ENCODE results near the gene IZUMO4. TPM values are rescaled to one million over a fixed set of nuclear protein-coding genes. Genes with fewer than 3 reads are reported as not detected.

IZUMO4 gene
- polyA plus RNA-seq, 3 donors = 6.3 to 9.3 (median 8.6) TPM

DNA sequence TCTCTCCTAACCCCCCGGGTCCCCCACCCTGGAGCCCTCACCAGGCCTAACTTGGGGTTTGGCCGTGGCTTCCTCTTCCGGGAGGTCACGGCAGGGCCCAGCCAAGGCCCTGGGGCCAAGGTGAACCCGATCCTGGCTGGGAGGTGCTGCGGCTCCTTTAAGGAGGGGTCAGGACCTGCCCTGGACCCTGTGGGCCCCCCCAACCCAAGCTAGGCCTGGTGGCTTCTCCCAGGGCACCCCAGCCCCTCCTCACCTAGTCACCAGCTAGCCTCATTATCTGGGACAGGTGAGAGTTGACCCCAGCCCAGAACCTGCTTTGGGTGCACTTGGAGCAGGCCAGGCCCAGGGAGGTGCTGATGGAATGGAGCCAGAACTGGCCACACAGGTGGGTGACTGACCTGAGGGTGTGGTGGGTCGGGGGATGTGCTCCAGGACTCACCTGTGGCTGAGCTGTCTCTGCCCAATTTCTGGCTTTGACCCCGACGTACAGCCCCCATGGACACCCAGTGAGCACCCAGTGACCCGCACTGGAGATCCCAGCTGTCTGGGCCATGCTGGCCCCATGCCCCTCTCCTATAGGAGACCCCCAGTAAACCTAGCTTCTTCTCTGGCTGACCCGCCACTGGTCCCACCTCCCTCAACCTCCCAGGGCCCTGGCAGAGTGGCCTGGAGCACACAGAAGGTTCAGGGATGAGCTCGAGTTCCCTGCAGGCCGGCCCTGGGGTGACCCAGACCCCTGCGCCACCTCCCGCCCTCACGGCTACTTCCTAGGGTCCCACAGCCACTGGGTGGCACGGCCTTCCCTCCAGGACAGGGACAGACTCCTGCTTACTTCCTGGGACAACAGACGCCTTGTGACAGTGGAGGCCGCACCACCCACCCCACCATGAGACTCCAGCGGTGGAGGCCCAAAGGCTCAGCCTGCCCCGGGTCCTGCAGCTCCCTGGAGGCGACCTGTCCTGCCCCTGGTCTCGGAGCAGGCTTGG is 38.9 kb upstream of the IZUMO4 start:
- DNase-seq (ENCODE audit: extremely low read depth in 1 of 11, low read depth in 9 of 11, low spot score in 4 of 11) = no peak

DNA sequence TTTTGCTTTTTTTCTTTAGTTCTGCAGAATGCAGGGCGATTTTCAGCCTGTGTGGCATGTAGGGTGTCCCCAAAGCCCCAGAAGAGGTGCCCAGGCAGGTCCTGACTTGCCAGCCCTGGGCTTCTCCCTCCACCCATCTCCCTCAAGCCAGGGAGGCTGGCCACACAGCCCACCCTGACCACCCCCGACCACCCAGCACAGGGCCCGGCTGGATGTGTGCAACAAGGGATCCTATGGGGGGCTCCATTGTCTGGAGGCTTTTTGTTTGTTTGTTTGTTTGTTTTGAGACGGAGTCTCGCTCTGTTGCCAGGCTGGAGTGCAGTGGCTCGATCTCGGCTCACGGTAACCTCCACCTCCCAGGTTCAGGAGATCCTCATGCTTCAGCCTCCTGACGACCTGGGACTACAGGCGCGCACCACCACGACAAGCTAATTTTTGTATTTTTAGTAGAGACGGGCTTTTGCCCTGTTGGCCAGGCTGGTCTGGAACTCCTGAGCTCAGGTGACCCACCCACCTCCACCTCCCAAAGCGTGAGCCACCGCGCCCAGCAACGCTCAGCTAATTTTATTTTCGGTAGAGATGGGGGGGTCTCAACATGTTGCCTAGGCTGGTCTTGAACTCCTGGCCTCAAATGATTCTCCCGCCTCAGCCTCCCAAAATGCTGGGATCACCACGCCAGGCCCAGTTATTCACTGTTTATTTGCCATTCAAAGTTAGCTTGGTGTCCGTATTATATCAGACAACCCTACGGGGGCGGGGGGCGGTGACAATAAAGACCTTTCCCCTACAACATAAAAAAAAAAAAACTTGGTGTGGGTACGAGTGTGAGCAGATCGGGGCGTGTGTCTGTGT is 37.9 kb upstream of the IZUMO4 start:
- no peak for DNase-seq (ENCODE audit: extremely low read depth in 1 of 11, low read depth in 9 of 11, low spot score in 4 of 11)

DNA sequence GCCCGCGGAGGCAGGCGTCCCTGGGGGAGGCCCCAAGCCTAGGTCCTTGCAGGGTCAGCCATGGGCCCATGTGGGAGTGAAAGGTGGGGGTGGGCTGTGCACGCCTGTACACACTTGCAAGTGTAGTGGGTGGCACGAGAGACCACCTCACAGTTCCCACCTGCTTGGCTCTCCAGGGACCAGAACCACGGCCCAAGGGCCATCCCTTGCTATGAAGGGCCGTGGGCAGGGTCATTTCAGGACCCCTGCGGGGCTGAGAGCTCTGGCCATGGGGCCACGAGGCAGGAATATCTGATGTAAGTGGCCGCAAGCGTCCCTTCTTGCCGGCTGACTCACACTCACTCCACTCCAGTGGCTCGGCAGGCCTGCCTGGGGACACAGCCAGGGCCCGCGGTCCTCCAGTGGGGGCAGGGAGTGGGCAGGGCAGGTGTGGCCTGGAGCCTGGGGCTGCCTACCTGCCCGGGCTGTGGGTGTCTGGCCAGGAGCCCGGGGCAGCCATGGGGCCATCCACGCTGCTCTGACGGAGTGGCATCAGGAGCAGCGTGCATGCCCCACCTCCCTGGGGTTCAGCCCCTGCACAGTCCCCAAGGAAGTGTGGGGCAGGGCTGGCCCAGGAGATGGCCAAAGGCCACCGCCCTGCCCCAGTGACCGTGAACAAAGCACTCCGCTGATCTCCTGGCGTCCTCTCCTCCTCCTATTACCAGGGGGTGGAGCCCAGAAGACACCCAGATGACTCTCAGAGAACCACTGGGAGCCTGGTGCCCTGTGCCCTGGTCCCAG is 37.1 kb upstream of the IZUMO4 start:
- DNase-seq (ENCODE audit: extremely low read depth in 1 of 11, low read depth in 9 of 11, low spot score in 4 of 11) = no peak

DNA sequence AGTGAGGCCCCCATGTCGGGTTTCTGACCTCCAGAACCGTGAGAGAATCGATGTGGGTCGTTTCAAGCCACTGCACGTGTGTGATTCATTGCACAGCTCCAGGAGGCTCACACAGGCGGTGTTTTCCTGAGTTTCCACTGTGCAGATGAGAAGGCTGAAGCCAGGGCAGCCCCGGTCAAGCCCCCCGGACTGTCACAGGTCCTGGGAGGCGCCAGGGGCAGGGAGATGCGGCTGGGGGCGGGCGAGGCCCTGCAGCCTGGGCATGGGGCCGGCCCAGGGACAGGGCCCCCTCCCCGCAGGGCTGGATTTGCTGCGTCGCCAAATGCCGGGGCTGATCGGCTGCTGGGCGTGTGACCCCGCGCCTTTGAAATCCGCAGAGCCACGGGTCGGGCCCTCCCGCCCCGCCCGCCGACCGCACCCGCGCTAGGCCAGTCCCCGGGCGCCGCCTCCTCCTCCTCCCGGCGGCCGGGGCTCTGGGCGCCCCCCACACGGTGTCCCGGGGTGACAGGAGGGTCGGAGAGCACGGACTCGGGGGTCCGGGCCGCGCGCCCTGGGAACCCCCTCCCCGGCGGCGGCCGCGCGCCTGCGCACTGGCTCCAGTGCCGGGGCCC is 35.7 kb upstream of the IZUMO4 start:
- peak in 2 of 11 donors; percentile 59 to 60 for DNase-seq (ENCODE audit: extremely low read depth in 1 of 11, low read depth in 9 of 11, low spot score in 4 of 11)

DNA sequence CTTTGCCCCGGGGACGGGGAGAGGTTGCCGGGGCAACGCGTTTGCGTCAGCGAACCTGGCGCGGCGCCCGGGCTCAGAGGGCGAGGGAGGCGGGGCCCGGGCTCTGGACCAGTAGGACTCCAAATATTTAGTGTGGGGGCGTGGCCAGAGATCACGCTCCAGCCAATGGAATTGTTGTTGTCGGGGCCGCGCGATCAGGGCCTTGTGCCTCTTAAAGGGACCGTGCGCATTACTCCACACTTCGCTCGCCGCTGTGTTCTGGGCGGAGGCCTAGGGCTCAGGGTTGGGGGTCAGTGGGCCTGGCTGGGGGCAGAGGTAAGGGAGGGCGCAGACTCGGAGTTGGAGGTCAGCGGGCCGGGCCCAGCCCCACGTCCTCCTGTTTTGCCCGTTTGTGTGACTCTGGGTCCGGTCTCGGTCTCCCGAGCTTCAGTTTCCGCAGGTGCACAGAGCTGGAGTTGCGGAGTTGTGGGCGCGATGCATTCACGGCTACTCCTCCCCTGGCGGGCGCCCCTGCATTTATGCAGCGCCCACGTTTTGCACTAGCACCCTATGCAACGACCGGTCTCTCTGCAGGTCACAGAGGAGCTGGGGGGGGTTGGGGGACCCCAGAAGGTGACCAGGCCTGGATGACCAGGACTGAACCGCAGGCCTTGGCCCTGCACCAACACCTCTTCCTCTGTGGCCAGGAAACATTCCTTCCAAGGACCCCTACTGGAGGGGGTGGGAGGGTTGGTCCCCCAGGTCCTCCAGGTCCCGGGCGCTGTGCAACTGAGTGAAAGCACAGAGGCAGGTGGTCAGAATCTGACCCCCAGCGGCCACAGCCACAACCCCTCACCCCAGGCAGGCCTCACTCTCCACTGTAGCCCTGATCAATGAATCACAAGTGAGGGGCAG is 35.0 kb upstream of the IZUMO4 start:
- peak; percentile 91 to 99 (median 96) for DNase-seq (ENCODE audit: extremely low read depth in 1 of 11, low read depth in 9 of 11, low spot score in 4 of 11)

DNA sequence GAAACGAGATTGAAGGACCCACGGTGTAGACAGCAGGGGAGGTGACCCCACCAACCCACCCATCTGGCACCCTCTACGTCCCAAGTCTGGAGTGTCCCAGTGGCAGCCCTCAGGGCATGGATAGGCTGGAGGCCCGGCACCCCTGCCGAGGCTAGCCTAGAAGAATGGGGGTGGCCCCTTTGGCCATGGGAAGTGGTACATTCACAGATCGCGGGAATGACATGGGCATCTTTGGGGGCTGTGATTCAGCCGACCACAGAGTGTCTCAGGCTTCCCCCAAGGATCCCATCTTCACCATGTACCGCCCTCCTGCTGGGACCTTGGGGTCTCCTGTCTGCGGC is 34.4 kb upstream of the IZUMO4 start:
- DNase-seq (ENCODE audit: extremely low read depth in 1 of 11, low read depth in 9 of 11, low spot score in 4 of 11) = no peak

DNA sequence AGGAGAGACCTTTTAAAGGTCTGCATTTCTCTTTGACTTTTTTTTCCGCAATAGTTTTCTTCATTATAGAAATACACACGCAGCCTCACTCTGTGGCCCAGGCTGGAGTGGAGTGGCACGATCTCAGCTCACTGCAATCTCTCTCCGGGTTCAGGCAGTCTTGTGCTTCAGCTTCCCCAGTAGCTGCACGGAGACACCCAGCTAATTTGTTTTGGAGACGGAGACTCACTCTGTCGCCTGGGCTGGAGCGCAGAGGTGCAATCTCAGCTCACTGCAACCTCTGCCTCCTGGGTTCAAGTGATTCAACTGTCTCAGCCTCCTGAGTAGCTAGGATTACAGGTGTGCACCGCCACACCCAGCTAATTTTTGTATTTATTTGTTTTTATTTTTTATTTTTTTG is 33.9 kb upstream of the IZUMO4 start:
- no peak for DNase-seq (ENCODE audit: extremely low read depth in 1 of 11, low read depth in 9 of 11, low spot score in 4 of 11)

DNA sequence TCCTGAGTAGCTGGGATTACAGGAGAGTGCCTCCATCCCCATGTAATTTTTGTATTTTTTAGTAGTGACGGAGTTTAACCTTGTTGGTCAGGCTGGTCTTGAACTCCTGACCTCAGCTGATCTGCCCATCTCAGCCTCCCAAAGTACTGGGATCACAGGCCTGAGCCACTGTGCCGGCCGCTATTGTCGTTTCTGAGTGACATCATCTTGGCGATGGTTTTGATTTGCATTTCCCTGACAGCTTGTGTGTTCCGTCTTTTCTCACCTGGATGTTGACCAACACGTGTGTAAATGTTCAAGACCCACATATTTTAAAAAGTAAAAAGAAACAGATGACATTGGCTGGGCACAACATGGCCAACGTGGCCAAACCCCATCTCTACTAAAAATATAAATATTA is 32.9 kb upstream of the IZUMO4 start:
- no peak for DNase-seq (ENCODE audit: extremely low read depth in 1 of 11, low read depth in 9 of 11, low spot score in 4 of 11)

DNA sequence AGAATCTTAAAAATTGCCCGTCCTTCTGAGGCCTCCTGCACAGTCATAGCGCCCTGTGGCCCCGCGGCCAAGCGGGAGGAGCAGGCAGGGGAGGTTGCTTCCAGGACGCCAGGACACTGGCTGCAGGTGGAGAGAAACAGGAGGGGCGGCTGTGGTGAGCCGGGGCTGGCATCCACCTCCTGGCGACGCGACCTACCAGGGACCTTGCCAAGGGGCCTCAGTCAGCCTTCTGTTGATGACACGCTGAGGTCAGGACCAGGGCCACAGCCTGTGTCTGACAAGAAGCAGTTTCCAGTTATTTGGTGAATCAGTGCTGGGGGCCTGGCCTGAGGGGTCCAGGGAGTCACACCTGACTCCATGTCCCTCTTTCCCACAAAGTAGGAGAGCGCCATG is 32.3 kb upstream of the IZUMO4 start:
- DNase-seq (ENCODE audit: extremely low read depth in 1 of 11, low read depth in 9 of 11, low spot score in 4 of 11) = no peak

DNA sequence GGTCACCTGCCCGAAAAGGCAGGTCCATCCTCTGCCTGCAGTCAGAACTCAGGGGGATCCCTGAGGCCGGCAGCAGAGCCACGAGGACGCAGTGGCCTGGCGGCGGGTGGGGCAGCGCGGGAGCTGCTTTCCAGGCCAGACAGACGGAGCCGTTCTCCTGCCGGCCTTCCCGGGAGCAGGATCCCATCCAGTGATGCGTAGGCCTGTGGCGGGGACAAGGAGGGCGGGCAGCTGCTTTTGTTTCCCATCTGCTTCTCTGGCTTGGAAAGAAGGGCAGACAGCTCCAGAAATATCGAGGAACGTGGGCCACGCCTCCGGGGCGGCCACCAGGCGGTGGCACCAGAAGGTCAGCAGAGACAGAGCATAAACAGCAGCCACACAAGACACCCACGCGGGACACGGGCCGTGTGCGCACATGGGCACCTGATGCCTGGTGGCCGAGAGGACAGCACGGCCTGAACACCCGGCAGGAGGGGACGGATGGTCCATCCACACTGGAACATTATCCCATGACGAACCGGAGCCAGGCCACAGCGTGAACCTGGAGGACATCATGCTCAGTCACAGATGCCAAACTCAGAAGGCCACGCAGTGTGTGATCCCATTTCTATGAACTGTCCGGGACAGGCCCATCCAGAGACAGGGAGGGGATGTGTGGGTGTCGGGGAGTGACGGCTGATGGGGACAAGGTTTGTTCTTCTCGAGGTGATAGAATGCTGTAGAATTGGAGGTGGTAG is 31.8 kb upstream of the IZUMO4 start:
- no peak for DNase-seq (ENCODE audit: extremely low read depth in 1 of 11, low read depth in 9 of 11, low spot score in 4 of 11)

DNA sequence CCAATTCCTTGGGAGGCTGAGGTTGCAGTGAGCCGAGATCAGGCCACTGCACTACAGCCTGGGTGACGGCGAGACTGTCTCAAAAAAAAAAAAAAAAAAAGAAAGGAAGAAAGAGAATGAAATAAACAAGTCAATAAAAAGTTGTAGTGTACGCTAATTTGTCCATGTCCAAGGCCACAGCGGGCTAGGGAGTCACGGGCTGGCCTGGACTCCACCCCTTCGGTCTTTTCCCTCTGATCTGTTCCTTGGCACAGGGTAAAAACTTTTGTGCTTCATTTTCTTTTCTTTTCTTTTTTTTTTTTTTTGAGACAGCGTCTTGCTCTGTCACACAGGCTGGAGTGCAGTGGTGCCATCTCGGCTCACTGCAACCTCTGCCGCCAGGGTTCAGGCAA is 26.3 kb upstream of the IZUMO4 start:
- no peak for DNase-seq (ENCODE audit: extremely low read depth in 1 of 11, low read depth in 9 of 11, low spot score in 4 of 11)

DNA sequence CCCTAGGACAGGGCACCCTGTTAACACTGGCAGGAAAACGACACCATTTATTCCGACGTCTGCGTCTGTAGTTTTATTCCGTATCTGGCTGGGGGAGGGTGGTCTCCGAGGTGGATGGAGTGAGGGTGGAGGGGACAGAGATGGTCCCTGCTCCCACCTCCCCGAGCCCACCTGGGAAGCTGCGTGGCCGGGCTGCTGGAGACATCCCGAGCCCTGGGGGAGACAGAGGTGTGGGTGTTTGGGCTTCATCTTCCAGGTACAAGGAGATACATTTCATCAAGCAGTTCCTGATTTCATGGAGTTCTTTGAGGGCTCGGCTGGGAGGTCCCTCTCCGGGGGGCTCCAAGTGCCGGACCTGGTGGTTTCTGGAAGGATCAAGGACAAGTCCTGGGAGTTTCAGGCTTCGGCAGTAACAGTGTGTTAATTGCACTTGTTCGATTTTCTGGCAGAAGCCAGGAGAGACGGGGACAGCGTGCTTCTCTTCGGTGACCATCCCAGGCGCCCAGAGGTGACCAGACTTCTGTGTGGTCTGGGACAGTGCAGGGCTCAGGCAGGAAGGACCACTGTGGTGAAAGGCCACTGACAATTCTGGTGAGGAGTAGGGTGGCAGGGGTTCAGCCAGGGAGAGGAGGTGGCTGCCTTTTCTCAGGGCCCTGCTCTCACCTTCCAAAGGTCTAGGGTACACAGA is 25.6 kb upstream of the IZUMO4 start:
- no peak for DNase-seq (ENCODE audit: extremely low read depth in 1 of 11, low read depth in 9 of 11, low spot score in 4 of 11)

DNA sequence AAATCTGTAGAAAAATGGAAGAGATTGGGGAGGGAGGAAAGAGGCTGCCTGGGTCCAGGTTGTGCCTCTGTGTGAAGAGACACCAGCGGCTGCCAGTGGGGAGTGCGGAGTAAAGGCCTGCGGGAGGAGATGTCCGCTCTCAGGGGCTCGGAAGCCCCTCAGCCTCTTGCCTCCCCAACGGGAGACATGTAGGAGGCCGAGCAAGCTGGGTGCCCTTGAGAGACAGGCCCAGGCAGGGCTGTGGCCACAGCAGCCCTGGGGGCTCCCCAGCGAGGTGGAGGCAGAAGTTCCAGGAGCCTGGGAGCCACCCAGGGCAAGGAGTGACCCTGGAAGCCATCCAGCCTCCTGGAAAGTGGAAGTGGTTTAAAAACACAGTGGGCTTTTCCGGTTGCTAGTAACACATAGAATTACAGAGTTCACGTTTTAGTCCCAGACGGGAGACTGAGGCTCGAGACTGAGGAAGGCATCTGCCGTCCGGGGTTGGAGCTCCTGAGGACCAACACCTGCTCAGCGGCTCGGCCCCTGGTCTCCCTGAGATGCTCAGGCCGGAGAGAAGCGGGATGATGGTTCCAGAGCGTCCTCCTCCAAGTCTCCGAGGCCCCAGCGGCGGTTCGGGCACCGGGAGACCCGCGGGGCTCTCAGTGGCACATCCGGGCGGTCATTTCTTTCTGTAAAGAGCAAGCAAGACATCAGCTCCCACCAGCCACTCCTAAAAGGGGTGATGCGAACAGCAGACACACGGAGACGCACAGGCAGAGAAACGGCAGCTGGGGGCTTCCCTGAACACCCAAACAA is 23.8 kb upstream of the IZUMO4 start:
- DNase-seq (ENCODE audit: extremely low read depth in 1 of 11, low read depth in 9 of 11, low spot score in 4 of 11) = no peak

DNA sequence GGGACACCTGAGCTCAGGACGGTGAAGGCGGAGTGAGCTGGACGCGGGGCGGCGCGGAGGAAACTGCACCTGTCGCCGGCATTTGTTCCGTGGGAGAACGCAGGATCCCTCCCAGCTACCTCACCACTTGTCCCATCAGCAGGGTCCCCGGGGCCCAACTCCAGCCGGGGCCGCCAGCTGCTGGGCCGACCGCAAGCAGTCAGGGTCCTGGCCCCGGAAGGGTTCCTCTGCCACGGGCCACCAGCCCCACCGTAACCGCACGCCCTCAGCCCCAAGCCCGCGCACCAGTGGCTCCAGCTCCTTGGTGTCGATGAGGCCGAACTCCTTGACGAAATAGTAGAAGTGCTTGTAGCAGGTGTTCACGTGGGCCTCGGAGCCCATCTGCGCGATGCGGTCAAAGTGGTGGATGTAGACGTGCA is 20.2 kb upstream of the IZUMO4 start:
- no peak for DNase-seq (ENCODE audit: extremely low read depth in 1 of 11, low read depth in 9 of 11, low spot score in 4 of 11)

DNA sequence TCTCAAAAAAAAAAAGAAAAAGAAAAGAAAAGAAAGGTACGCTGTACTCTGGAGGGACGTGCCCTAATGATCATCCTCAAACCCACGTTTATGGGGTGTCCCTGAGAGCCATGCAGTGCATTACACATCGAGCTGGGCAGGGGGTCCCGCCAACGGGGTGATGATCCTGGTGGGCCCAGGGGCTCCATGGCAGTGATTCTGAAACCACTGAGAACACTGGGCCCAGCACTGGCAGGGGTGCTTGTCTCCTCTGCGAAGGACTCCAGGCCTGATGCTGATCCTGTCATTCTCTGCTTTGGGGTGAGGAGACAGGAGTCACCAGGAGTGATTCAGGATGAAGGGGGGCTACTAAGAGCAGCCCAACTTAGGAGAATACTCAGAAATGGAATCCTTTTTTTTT is 19.3 kb upstream of the IZUMO4 start:
- DNase-seq (ENCODE audit: extremely low read depth in 1 of 11, low read depth in 9 of 11, low spot score in 4 of 11) = no peak
